Neutrophil (primary cell): ENCODE data around the gene EVA1C.

ENCODE experiments used
- H3K27ac ChIP-seq: fragments of 200-600 bp; sonication (generic); 2 replicates; pipeline ENCODE4 v1.5.1; 2016; ENCODE audit warnings: mild to moderate bottlenecking, moderate library complexity
- H3K27me3 ChIP-seq: fragments of 200-600 bp; sonication (generic); 2 replicates; pipeline ENCODE4 v1.6.0; 2016; ENCODE audit warnings: mild to moderate bottlenecking
- H3K36me3 ChIP-seq: fragments of 200-600 bp; sonication (generic); 2 replicates; pipeline ENCODE4 v1.5.1; 2017
- H3K4me1 ChIP-seq, 2 experiments: fragments of 200-600 bp in 1 of 2; sonication (generic) in 1 of 2; 1 replicate in 1 of 2; 2 replicates in 1 of 2; pipeline versions ENCODE4 v1.5.1 to v1.6.1; 2013 to 2016; ENCODE audit warnings: low read depth in 1 of 2, low read length in 1 of 2, mild to moderate bottlenecking in 1 of 2, moderate library complexity in 1 of 2; ENCODE audit not compliant: control insufficient read depth in 1 of 2, insufficient read depth in 1 of 2
- H3K4me3 ChIP-seq, 2 experiments: fragments of 200-600 bp in 1 of 2; sonication (generic) in 1 of 2; 1 replicate in 1 of 2; 2 replicates in 1 of 2; pipeline ENCODE4 v1.5.1; 2013 to 2016; ENCODE audit warnings: low read depth in 1 of 2, low read length in 1 of 2, mild to moderate bottlenecking in 1 of 2, moderate library complexity in 1 of 2
- H3K9me3 ChIP-seq: fragments of 200-600 bp; sonication (generic); 2 replicates; pipeline ENCODE4 v1.5.1; 2016
- TF ChIP-seq, protein P1 (sequence below): fragments of 200-600 bp; sonication (generic); IDR thresholded peaks from 2 replicates; pipeline ENCODE4 v1.5.1; 2016; ENCODE audit warnings: antibody characterized with exemption

Gene EVA1C

DNA sequence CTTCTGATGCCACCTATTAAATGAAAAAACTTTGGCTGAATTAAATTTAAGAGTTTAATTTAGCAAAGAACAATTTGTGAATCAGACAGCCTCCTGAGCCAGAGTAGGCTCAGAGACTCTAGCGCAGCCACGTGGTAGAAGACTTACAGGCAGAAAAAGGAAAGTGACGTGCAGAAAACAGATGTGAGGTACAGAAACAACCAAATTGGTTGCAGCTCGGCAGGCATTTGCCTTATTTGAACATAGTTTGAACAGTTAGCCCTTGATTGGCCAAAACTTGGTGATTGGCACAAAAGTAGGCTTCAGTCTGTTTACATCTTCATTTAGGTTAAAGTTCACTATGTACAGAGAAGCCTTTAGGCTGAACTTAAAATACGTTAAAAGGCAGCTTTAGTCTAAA, 149.9 kb downstream of the EVA1C start:
- no peak overlapping the region for H3K4me3 ChIP-seq
- H3K9me3 ChIP-seq, result no peaks in the 10 kb centered on the region
- H3K27ac ChIP-seq, result no peak overlapping the region
- H3K4me1 ChIP-seq, result no peaks in the 10 kb centered on the region
- TF ChIP-seq, protein P1, sequence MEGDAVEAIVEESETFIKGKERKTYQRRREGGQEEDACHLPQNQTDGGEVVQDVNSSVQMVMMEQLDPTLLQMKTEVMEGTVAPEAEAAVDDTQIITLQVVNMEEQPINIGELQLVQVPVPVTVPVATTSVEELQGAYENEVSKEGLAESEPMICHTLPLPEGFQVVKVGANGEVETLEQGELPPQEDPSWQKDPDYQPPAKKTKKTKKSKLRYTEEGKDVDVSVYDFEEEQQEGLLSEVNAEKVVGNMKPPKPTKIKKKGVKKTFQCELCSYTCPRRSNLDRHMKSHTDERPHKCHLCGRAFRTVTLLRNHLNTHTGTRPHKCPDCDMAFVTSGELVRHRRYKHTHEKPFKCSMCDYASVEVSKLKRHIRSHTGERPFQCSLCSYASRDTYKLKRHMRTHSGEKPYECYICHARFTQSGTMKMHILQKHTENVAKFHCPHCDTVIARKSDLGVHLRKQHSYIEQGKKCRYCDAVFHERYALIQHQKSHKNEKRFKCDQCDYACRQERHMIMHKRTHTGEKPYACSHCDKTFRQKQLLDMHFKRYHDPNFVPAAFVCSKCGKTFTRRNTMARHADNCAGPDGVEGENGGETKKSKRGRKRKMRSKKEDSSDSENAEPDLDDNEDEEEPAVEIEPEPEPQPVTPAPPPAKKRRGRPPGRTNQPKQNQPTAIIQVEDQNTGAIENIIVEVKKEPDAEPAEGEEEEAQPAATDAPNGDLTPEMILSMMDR, result no peak
- no peaks in the 10 kb centered on the region for H3K36me3 ChIP-seq
- peaks cover 3% of the 10 kb centered on the region for H3K27me3 ChIP-seq

DNA sequence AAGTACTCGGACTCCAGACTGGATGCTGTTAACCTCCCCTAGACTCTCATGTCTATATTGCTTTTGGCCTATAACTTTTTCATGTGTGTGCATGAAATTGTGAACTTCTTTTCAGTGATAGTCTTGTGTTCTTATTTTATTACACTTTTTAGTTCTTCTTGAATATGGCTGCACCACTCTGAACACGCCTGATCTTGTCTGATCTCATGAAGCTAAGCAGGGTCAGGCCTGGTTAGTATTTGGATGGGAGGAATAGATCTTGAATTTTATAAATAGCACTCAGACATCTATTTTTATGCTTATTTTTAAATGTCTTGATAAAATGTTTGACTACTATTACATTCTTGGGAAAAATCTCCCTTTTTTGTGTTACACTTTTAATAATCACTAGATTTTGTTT, 150.4 kb downstream of the EVA1C start:
- H3K27me3 ChIP-seq, result peaks cover 7% of the 10 kb centered on the region
- no peaks in the 10 kb centered on the region for H3K36me3 ChIP-seq
- no peaks in the 10 kb centered on the region for H3K4me1 ChIP-seq
- H3K27ac ChIP-seq, result no peak overlapping the region
- no peaks in the 10 kb centered on the region for H3K9me3 ChIP-seq
- no peak overlapping the region for H3K4me3 ChIP-seq
- TF ChIP-seq, protein P1, result no peak
